Panc1 (cell line): ENCODE measurements around the gene GBF1.

Experiments used
- POLR2AphosphoS5 ChIP-seq: IDR thresholded peaks from 2 replicates; pipeline ENCODE4 v1.6.1; 2012; ENCODE audit warnings: mild to moderate bottlenecking, low read depth, low read length, moderate library complexity
- SIN3A ChIP-seq: IDR thresholded peaks from 2 replicates; pipeline ENCODE4 v1.6.1; 2012; ENCODE audit warnings: low read depth, mild to moderate bottlenecking, low read length, moderate library complexity, borderline replicate concordance; ENCODE audit not compliant: insufficient read depth
- TCF7L2 ChIP-seq: IDR thresholded peaks from 2 replicates; pipeline ENCODE4 v1.6.1; 2011; ENCODE audit warnings: mild to moderate bottlenecking, low read depth, low read length, inconsistent platforms
- TF ChIP-seq, protein P1 (sequence below): fragments of 450-650 bp; IDR thresholded peaks from 2 replicates; pipeline ENCODE4 v1.5.1; 2017; ENCODE audit warnings: mild to moderate bottlenecking

DNA sequence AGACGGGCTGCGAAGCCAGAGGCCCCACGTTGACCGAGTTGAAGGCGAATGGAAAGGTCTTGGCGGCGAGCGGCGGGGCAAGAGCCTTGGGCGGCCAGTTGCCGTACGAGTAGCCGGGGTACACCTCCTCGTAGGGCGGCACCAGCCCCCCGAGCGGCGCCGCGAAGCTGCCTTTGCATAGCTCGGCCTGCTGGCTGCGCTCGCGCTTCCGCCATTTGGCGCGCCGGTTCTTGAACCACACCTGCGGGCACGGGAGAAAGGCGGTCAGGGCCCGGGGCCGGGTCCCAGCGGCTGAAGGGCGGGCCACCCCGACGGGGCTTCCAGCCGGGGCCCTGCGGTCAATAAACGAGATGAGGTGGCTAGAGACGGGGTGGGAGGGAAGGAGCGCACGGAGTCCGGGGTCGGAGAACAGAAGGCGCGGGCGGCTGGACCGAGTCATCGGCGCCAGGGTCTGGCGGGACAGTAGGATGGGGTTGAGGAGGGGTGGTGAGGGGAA is 14.4 kb upstream of the GBF1 start:
- TF ChIP-seq, protein P1, sequence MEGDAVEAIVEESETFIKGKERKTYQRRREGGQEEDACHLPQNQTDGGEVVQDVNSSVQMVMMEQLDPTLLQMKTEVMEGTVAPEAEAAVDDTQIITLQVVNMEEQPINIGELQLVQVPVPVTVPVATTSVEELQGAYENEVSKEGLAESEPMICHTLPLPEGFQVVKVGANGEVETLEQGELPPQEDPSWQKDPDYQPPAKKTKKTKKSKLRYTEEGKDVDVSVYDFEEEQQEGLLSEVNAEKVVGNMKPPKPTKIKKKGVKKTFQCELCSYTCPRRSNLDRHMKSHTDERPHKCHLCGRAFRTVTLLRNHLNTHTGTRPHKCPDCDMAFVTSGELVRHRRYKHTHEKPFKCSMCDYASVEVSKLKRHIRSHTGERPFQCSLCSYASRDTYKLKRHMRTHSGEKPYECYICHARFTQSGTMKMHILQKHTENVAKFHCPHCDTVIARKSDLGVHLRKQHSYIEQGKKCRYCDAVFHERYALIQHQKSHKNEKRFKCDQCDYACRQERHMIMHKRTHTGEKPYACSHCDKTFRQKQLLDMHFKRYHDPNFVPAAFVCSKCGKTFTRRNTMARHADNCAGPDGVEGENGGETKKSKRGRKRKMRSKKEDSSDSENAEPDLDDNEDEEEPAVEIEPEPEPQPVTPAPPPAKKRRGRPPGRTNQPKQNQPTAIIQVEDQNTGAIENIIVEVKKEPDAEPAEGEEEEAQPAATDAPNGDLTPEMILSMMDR = no peak; the same call in 1 of the 2 replicates
- no peak for TF ChIP-seq POLR2AphosphoS5
- TF ChIP-seq SIN3A = no peak
- TF ChIP-seq TCF7L2 = no peak
